Caco-2 (cell line): ENCODE results near the gene CLK2. TPM values are rescaled to one million over a fixed set of nuclear protein-coding genes. Genes with fewer than 3 reads are reported as not detected.
A peak's percentile ranks its signal among the peaks of the same experiment; 100 is the strongest.

Experiments used
- BruUV-seq: library from RNA; stranded (reverse); fragments of 400-500 nt; replicated peaks from 2 replicates; lab custom pipeline; 2021; lab: Mats Ljungman, UMichigan
- CTCF ChIA-PET: fragments of 300-600 bp; sonication (Branson Sonifier 250); formaldehyde crosslinking; loops from one replicate; lab custom pipeline; 2022; ENCODE audit warnings: antibody characterized with exemption; lab: Charles Lee
- POLR2A ChIA-PET: fragments of 300-600 bp; sonication (Branson Sonifier 250); formaldehyde crosslinking; loops from one replicate; lab custom pipeline; 2022; ENCODE audit warnings: antibody characterized with exemption; lab: Charles Lee
- DNase-seq, 2 experiments: peaks; one replicate each; pipeline versions ENCODE4 v3.0.0 to v3.0.0-alpha.2; 2020 to 2022
- H3K27me3 ChIP-seq: replicated peaks from 2 replicates; pipeline ENCODE4 v1.6.0; 2011; ENCODE audit warnings: low read length; ENCODE audit not compliant: control insufficient read depth, insufficient read depth
- H3K36me3 ChIP-seq: 2 replicates; pipeline ENCODE4 v1.5.1; 2011; ENCODE audit warnings: low read length; ENCODE audit not compliant: control insufficient read depth, insufficient read depth
- H3K4me1 ChIP-seq: fragments of 250-450 bp; sonication (Bioruptor Pico); 2 replicates; pipeline ENCODE4 v1.5.1; 2020; ENCODE audit warnings: mild to moderate bottlenecking
- H3K4me3 ChIP-seq: 2 replicates; pipeline ENCODE4 v1.5.1; 2011; ENCODE audit warnings: low read depth, mild to moderate bottlenecking, control low read depth, low read length
- H3K9me3 ChIP-seq: fragments of 250-450 bp; sonication (Bioruptor Pico); 2 replicates; pipeline ENCODE4 v1.5.1; 2020; ENCODE audit warnings: mild to moderate bottlenecking, moderate library complexity
- H3K27ac Mint-ChIP-seq: one replicate; pipeline ENCODE4 v1.8.0; 2022; ENCODE audit warnings: mixed read lengths; ENCODE audit not compliant: unreplicated experiment
- H3K27me3 Mint-ChIP-seq: one replicate; pipeline ENCODE4 v1.8.0; 2022; ENCODE audit warnings: mixed read lengths; ENCODE audit not compliant: insufficient read depth, unreplicated experiment
- H3K36me3 Mint-ChIP-seq: one replicate; pipeline ENCODE4 v1.8.0; 2022; ENCODE audit warnings: mild to moderate bottlenecking, mixed read lengths; ENCODE audit not compliant: insufficient read depth, unreplicated experiment
- H3K4me1 Mint-ChIP-seq: one replicate; pipeline ENCODE4 v1.8.0; 2022; ENCODE audit warnings: low read depth, mixed read lengths; ENCODE audit not compliant: unreplicated experiment
- H3K4me3 Mint-ChIP-seq: one replicate; pipeline ENCODE4 v1.8.0; 2022; ENCODE audit warnings: mild to moderate bottlenecking, moderate library complexity, mixed read lengths; ENCODE audit not compliant: unreplicated experiment
- H3K9me3 Mint-ChIP-seq: one replicate; pipeline ENCODE4 v1.8.0; 2022; ENCODE audit warnings: mixed read lengths; ENCODE audit not compliant: unreplicated experiment
- intact Hi-C: fragments of 100-400 bp; cut with micrococcal nuclease; formaldehyde crosslinking; loops from one replicate; pipeline ENCODE4 v1.10.0; 2022; ENCODE audit not compliant: unreplicated experiment
- total RNA-seq: library from RNA; stranded (reverse); gene quantifications from 2 replicates; pipeline ENCODE4 v1.2.3, GENCODE V29; 2022
- TF ChIP-seq, protein P1 (sequence below), 2 experiments: fragments of 200-600 bp in 1 of 2; IDR thresholded peaks; 1 replicate in 1 of 2; 2 replicates in 1 of 2; pipeline versions ENCODE4 v1.5.1 to v1.8.0; 2011 to 2022; ENCODE audit warnings: antibody characterized with exemption in 1 of 2, control low read depth in 1 of 2, inconsistent platforms in 1 of 2, low read depth in 1 of 2, low read length in 1 of 2, mild to moderate bottlenecking in 1 of 2, moderate library complexity in 1 of 2; ENCODE audit not compliant: insufficient read depth in 1 of 2, severe bottlenecking in 1 of 2, unreplicated experiment in 1 of 2

Gene CLK2
- total RNA-seq, 1 experiment from 2014 or later: 57.5 TPM

DNA sequence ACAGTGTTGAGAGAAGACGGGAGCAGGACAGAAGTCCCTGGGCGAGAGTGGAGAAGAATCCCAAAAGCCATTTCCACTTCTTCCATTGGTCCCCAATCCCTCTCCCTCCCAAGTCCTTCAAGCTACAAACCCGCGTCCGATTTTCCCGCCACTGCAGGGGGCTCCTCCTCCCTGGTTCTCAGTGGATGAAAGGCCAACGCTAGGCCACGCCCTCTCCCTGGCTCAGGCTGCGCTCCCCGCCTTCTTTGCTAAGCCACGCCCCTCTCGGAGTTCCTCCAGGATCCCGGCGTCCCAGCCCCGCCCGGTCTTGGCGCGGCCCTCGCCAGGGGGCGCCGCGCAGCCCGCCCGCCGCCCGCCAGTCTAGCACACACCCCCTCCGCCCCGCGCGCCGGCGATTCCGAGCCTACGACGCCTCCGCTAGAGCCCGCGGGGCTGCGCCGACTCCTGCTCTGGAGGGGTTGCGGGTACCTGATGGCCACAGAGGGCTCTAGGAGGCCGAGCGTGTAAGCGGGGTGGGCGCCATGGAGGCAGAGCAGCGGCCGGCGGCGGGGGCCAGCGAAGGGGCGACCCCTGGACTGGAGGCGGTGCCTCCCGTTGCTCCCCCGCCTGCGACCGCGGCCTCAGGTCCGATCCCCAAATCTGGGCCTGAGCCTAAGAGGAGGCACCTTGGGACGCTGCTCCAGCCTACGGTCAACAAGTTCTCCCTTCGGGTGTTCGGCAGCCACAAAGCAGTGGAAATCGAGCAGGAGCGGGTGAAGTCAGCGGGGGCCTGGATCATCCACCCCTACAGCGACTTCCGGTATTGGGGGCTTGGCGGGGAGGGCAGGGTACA, 4.0 kb upstream of the CLK2 start, which contains the start of gene HCN3:
Gene HCN3 (plus strand): TSS at position 394 of the 832 bp plus-strand sequence. CDS start 128 bp downstream, at position 522.
- no peak within 1 kb of the TSS for H3K27ac Mint-ChIP-seq
- Histone ChIP-seq H3K9me3 (no peaks in the 10 kb centered on the region), H3K4me1 (0 out of 2 replicates have a peak, but pooled peaks cover 8% of the 10 kb centered on the region), H3K4me3 (peak within 1 kb of the TSS; percentile 87), H3K36me3 (peaks cover 2% of the 10 kb centered on the region; the same call in 1 of the 2 replicates), H3K27me3 (no peaks in the 10 kb centered on the region)
- H3K27me3 Mint-ChIP-seq: no peaks in the 10 kb centered on the region
- CTCF ChIA-PET: interaction anchor here (0.6 to 1.4 kb wide), 15 partner anchors 9 to 473 kb away, joined by 3 to 20 read pairs (median 5); partner anchors contain the start of genes FDPS and SCAMP3
- BruUV-seq: TSS peak; percentile 18
- peaks cover 25% of the 10 kb centered on the region for H3K4me1 Mint-ChIP-seq
- H3K36me3 Mint-ChIP-seq: peaks cover 30% of the 10 kb centered on the region
- TF ChIP-seq, protein P1, sequence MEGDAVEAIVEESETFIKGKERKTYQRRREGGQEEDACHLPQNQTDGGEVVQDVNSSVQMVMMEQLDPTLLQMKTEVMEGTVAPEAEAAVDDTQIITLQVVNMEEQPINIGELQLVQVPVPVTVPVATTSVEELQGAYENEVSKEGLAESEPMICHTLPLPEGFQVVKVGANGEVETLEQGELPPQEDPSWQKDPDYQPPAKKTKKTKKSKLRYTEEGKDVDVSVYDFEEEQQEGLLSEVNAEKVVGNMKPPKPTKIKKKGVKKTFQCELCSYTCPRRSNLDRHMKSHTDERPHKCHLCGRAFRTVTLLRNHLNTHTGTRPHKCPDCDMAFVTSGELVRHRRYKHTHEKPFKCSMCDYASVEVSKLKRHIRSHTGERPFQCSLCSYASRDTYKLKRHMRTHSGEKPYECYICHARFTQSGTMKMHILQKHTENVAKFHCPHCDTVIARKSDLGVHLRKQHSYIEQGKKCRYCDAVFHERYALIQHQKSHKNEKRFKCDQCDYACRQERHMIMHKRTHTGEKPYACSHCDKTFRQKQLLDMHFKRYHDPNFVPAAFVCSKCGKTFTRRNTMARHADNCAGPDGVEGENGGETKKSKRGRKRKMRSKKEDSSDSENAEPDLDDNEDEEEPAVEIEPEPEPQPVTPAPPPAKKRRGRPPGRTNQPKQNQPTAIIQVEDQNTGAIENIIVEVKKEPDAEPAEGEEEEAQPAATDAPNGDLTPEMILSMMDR (IDR thresholded peaks at IDR 0.05; ENCODE audit: insufficient read depth in 1 of 2, low read depth in 1 of 2, low read length in 1 of 2, severe bottlenecking in 1 of 2, unreplicated experiment in 1 of 2): peak; percentile 47 to 79
- H3K9me3 Mint-ChIP-seq: no peaks in the 10 kb centered on the region
- intact Hi-C loops: loop anchor here (1.0 kb wide), 1 partner anchor 46 kb away; no protein-coding TSS in a partner anchor
- peak within 1 kb of the TSS; percentile 47 for H3K4me3 Mint-ChIP-seq
- POLR2A ChIA-PET: interaction anchor here (0.6 to 1.0 kb wide), 3 partner anchors 46 to 657 kb away, joined by 3 to 6 read pairs (median 4); partner anchors contain the start of gene KHDC4
- DNase-seq: peak; percentile 98 to 99

GRCh38 chr1:155272466-155273342, 600 bp downstream of the CLK2 start:
- DNase-seq: no peak
- Mint-ChIP-seq H3K36me3 (peaks cover 66% of the 10 kb centered on the region), H3K4me1 (peaks cover 18% of the 10 kb centered on the region), H3K4me3 (peak overlapping the region; percentile 97), H3K27me3 (no peaks in the 10 kb centered on the region), H3K27ac (peak overlapping the region; percentile 87), H3K9me3 (no peaks in the 10 kb centered on the region)
- TF ChIP-seq, protein P1 (IDR thresholded peaks at IDR 0.05; ENCODE audit: insufficient read depth in 1 of 2, low read depth in 1 of 2, low read length in 1 of 2, severe bottlenecking in 1 of 2, unreplicated experiment in 1 of 2): no peak
- Histone ChIP-seq H3K9me3 (no peaks in the 10 kb centered on the region), H3K4me1 (0 out of 2 replicates have a peak, but pooled peaks cover 8% of the 10 kb centered on the region), H3K27me3 (no peaks in the 10 kb centered on the region), H3K36me3 (peaks cover 10% of the 10 kb centered on the region), H3K4me3 (peak overlapping the region; percentile 75)
- TSS peak; percentile 81 for BruUV-seq
- ChIA-PET POLR2A (interaction anchor here (0.6 to 2.0 kb wide), 14 partner anchors 11 to 587 kb away, joined by 3 to 18 read pairs (median 6); partner anchors contain the start of genes ENTREP3, FDPS, SCAMP3 and SYT11), CTCF (interaction anchor here (0.6 to 1.9 kb wide), 11 partner anchors 11 to 100 kb away, joined by 3 to 33 read pairs (median 7); partner anchors contain the start of genes ENTREP3, FDPS, KRTCAP2 and SCAMP3)
- intact Hi-C loops: loop anchor here (1.0 kb wide), 4 partner anchors 10 to 51 kb away; partner anchors contain the start of gene SCAMP3
